ENCODE data around the gene DHRS7. TPM values are rescaled to one million over a fixed set of nuclear protein-coding genes. Genes with fewer than 3 reads are reported as not detected.

Gene DHRS7
- total and polyA plus RNA-seq, 2 donors (not counting 3 experiments of a cell fraction or from before 2014, with no cell fraction given): 28.6 to 29.3 TPM

DNA sequence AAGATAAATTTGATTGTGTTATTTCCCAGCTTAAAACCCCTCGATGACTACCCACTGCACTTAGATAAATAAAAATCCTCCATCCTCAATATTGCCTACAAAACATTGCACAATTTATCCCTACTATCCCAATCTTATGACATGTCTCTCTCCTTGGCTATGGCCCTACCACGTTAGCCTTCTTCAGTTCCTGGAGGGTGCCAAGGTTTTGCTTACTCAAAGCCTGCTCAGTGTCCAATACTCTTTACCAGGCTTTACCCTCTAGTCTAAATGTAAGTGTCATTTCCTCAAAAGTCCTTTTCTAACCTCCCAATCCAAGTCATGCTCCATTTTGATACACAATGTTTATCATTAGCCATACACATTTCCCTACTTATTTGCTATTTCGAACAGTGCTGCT is 48.8 kb upstream of the DHRS7 start:
- no peaks in the 10 kb centered on the region for H3K4me1 ChIP-seq (ENCODE audit: control insufficient read depth, extremely low read depth, insufficient read depth, low read length)
- dilution Hi-C loops (cut with MboI; ENCODE audit: extremely low pct_ligation_motif_present, low sequenced_read_pairs): no loop called here
- no peaks in the 10 kb centered on the region for H3K36me3 ChIP-seq (ENCODE audit: control insufficient read depth in 2 of 2, extremely low read depth in 1 of 2, insufficient read depth in 2 of 2, low read length in 2 of 2)
- POLR2A ChIA-PET: no interaction called here
- no peaks in the 10 kb centered on the region for H4K20me1 ChIP-seq (replicated peaks; ENCODE audit: control insufficient read depth, extremely low read depth, insufficient read depth, low read length)
- TF ChIP-seq, protein P1, sequence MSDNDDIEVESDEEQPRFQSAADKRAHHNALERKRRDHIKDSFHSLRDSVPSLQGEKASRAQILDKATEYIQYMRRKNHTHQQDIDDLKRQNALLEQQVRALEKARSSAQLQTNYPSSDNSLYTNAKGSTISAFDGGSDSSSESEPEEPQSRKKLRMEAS (IDR thresholded peaks at IDR 0.05; ENCODE audit: insufficient read depth, insufficient read length): no peak
- no peak for TF ChIP-seq JUN (IDR thresholded peaks at IDR 0.05; ENCODE audit: borderline replicate concordance, insufficient read depth, insufficient read length, low read depth)
- TF ChIP-seq, protein P2, sequence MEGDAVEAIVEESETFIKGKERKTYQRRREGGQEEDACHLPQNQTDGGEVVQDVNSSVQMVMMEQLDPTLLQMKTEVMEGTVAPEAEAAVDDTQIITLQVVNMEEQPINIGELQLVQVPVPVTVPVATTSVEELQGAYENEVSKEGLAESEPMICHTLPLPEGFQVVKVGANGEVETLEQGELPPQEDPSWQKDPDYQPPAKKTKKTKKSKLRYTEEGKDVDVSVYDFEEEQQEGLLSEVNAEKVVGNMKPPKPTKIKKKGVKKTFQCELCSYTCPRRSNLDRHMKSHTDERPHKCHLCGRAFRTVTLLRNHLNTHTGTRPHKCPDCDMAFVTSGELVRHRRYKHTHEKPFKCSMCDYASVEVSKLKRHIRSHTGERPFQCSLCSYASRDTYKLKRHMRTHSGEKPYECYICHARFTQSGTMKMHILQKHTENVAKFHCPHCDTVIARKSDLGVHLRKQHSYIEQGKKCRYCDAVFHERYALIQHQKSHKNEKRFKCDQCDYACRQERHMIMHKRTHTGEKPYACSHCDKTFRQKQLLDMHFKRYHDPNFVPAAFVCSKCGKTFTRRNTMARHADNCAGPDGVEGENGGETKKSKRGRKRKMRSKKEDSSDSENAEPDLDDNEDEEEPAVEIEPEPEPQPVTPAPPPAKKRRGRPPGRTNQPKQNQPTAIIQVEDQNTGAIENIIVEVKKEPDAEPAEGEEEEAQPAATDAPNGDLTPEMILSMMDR (IDR thresholded peaks at IDR 0.05; ENCODE audit: extremely low read depth in 1 of 2, insufficient read depth in 1 of 2, low read depth in 1 of 2, low read length in 2 of 2): no peak
- TF ChIP-seq FOS (IDR thresholded peaks at IDR 0.05; ENCODE audit: borderline replicate concordance, insufficient read depth, low read length): no peak
- TF ChIP-seq EZH2 (IDR thresholded peaks at IDR 0.05; ENCODE audit: borderline replicate concordance, low read depth, low read length, severe bottlenecking): no peak
- no peak for TF ChIP-seq POLR2A (IDR thresholded peaks at IDR 0.05; ENCODE audit: low read depth, low read length)
- peaks cover 0 to 3% of the 10 kb centered on the region in 2 experiments for H3K27me3 ChIP-seq (ENCODE audit: control insufficient read depth in 2 of 2, insufficient read depth in 2 of 2, low read length in 2 of 2)
- H3K4me2 ChIP-seq (ENCODE audit: insufficient read depth, low read length): no peak overlapping the region
- no peaks in the 10 kb centered on the region for H3K9me1 ChIP-seq (replicated peaks; ENCODE audit: control insufficient read depth, extremely low read depth, insufficient read depth, low read length)
- FAIRE-seq (no peak), DNase-seq (ENCODE audit: low read depth, low spot score) (no peak)
- BruUV-seq (replicated peaks): no TSS peak
- no peaks in the 10 kb centered on the region for H3K79me2 ChIP-seq (ENCODE audit: control insufficient read depth, insufficient read depth, low read length)
- no peak overlapping the region for H3K9ac ChIP-seq (replicated peaks; ENCODE audit: extremely low read depth, insufficient read depth, low read length)
- no peaks in the 10 kb centered on the region for H3K9me3 ChIP-seq (replicated peaks; ENCODE audit: control insufficient read depth, insufficient read depth, low read length)
- H3K27ac ChIP-seq (ENCODE audit: insufficient read depth, low read depth, low read length): no peak overlapping the region
- no peak overlapping the region for H3K4me3 ChIP-seq (replicated peaks in 1 of 3; ENCODE audit: insufficient read depth in 1 of 3, low read depth in 1 of 3, low read length in 3 of 3)
- no peak overlapping the region for H2AFZ ChIP-seq (ENCODE audit: low read depth, low read length)
- intact Hi-C loops (cut with micrococcal nuclease): no loop called here
- CTCF ChIA-PET: interaction anchor here (0.5 kb wide), 1 partner anchor 451 kb away, joined by 3 read pairs; no protein-coding TSS in a partner anchor
